PFSK-1 (cell line): ENCODE data around the gene SLC17A9.

Experiments used
- FOXP2 ChIP-seq: optimal IDR thresholded peaks from 2 replicates; pipeline ENCODE3; 2011; ENCODE audit warnings: borderline replicate concordance, control low read depth, inconsistent platforms; ENCODE audit not compliant: insufficient read depth; ENCODE audit errors: extremely low read length, extremely low read depth
- POLR2AphosphoS5 ChIP-seq: IDR thresholded peaks from 2 replicates; pipeline ENCODE4 v1.6.1; 2012; ENCODE audit warnings: low read depth, mild to moderate bottlenecking, control low read depth, low read length, moderate library complexity
- REST ChIP-seq, 2 experiments: IDR thresholded peaks; 2 replicates each; pipeline versions ENCODE4 v1.6.1 to v1.8.0; 2011 to 2012; ENCODE audit warnings: low read depth in 2 of 2, low read length in 2 of 2, control low read depth in 1 of 2, inconsistent platforms in 1 of 2, mild to moderate bottlenecking in 1 of 2, moderate library complexity in 1 of 2; ENCODE audit not compliant: insufficient read depth in 1 of 2
- SIN3A ChIP-seq: IDR thresholded peaks from 2 replicates; pipeline ENCODE4 v1.6.1; 2012; ENCODE audit warnings: mild to moderate bottlenecking, low read length, moderate library complexity, borderline replicate concordance; ENCODE audit not compliant: insufficient read depth
- TAF1 ChIP-seq: IDR thresholded peaks from 2 replicates; pipeline ENCODE4 v1.6.1; 2012; ENCODE audit warnings: low read length, control low read depth, borderline replicate concordance; ENCODE audit not compliant: insufficient read depth

- TF ChIP-seq REST (IDR thresholded peaks at IDR 0.05; ENCODE audit: insufficient read depth in 1 of 2, low read depth in 2 of 2, low read length in 2 of 2), result no peak
- TF ChIP-seq SIN3A, result no peak
- TF ChIP-seq POLR2AphosphoS5, result no peak
- no peak for TF ChIP-seq TAF1
- no peak for TF ChIP-seq FOXP2
These were observed 11.3 kb downstream of the SLC17A9 start for GRCh38 chr20:62963614-62964397.
